Hair follicular keratinocyte (primary cell): Measurements from ENCODE around the gene CARHSP1. TPM values are rescaled to one million over a fixed set of nuclear protein-coding genes. Genes with fewer than 3 reads are reported as not detected.

Source experiments
- total RNA-seq: library from RNA; depleted of rRNA; stranded (reverse); fragments of >200 nt; gene quantifications from 2 replicates; pipeline ENCODE4 v1.2.3, GENCODE V29; 2015

Gene CARHSP1
- 250 and 259 TPM in 2 replicates for total RNA-seq

DNA sequence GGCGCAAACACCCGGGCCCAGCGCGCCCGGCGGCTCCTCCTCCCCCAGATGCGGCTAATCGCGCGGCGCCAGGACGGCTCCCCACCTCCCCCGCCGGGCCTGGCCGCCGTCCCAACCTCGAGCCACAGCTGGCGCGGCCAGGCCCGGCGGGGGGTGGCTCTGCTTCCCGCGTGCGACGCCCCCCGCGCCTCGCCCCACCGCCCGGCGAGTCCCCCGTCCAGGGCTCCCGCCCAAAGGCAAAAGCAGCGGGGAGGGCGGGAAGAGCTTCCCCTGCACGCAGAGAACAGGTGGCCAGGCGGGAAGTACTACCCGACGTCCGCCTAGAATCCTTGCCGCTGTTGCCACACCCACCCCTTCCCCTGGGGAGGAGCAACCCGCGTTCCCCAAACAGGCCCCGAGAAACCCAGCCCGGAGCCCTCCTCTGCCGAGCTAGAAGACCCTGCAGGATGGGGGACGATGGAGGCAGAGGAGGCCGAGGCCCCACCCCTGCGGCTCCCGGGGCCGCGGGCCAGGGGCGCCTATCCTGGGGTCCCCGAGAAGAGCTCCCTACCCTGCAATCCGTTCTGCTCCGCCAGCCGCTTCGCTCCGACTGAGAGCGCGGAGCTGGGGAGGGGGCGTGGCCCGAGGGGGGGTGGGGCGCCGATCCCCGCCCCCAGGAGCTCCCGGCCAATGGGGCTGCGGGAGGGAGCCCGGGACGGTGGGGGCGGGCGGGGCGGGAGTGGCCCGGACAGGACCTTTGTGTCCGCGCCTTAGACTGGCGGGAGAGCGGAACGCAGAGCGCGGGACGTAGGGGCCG, at the start of gene CARHSP1:
TSS of gene CARHSP1 (minus strand) at position 591 of the 796 bp plus-strand sequence. CDS start 9,678 bp downstream, outside the sequence.

GRCh38 chr16:8882041-8882617, 13.3 kb upstream of the CARHSP1 start, which contains the start of gene LITAFD:
TSS of gene LITAFD (plus strand) at chr16:8882351. CDS start at chr16:8884356, 2,005 bp downstream.

Other genes starting within 250 kb of the CARHSP1 start
- 21.1 and 23.4 TPM in 2 replicates for gene METTL22, start 247.3 kb downstream of the CARHSP1 start, total RNA-seq
- gene ABAT, start 194.4 kb downstream of the CARHSP1 start, total RNA-seq = 3.7 and 4.5 TPM in 2 replicates
- 6.4 and 7.7 TPM in 2 replicates for gene TMEM186, start 71.4 kb downstream of the CARHSP1 start, total RNA-seq
- 38.1 and 45.6 TPM in 2 replicates for gene PMM2, start 71.2 kb downstream of the CARHSP1 start, total RNA-seq
- not detected in 2 replicates for gene LITAFD, start 13.3 kb upstream of the CARHSP1 start, total RNA-seq
- 55.0 and 56.3 TPM in 2 replicates for gene USP7, start 94.9 kb upstream of the CARHSP1 start, total RNA-seq
- gene HAPSTR1, start 222.6 kb upstream of the CARHSP1 start, total RNA-seq = 46.0 and 65.0 TPM in 2 replicates